Endothelial cell of umbilical vein (primary cell): ENCODE data around the gene GRID2.

ENCODE experiments used
- CTCF ChIP-seq, 2 donors: IDR thresholded peaks; 1 replicate in 1 of 2; 2 replicates in 1 of 2; pipeline ENCODE4 v1.5.1; 2011; ENCODE audit warnings: low read length in 2 of 2, mild to moderate bottlenecking in 2 of 2, moderate library complexity in 2 of 2, control low read depth in 1 of 2, inconsistent platforms in 1 of 2, low read depth in 1 of 2; ENCODE audit not compliant: insufficient read depth in 1 of 2; ENCODE audit errors: extremely low read depth in 1 of 2
- FOS ChIP-seq: IDR thresholded peaks from 2 replicates; pipeline ENCODE4 v1.6.1; 2011; ENCODE audit warnings: mild to moderate bottlenecking, low read length, moderate library complexity, borderline replicate concordance; ENCODE audit not compliant: insufficient read depth
- GATA2 ChIP-seq: IDR thresholded peaks from 2 replicates; pipeline ENCODE4 v1.7.0; 2011; ENCODE audit warnings: low read depth, mild to moderate bottlenecking, moderate library complexity, mixed read lengths, low read length; ENCODE audit not compliant: insufficient read length, insufficient read depth
- MAX ChIP-seq: IDR thresholded peaks from 2 replicates; pipeline ENCODE4 v1.6.1; 2011; ENCODE audit not compliant: insufficient read depth, insufficient read length
- MYC ChIP-seq: IDR thresholded peaks from one replicate; pipeline ENCODE4 v1.6.1; 2011; ENCODE audit warnings: mild to moderate bottlenecking, low read depth, low read length
- POLR2A ChIP-seq: IDR thresholded peaks from 2 replicates; pipeline ENCODE4 v1.6.1; 2012; ENCODE audit warnings: low read depth, mild to moderate bottlenecking, control low read depth, low read length

GRCh38 chr4:93319041-93319440, 1015.3 kb downstream of the GRID2 start:
- no peak for TF ChIP-seq CTCF (IDR thresholded peaks at IDR 0.05; ENCODE audit: extremely low read depth in 1 of 2, insufficient read depth in 1 of 2, low read depth in 1 of 2, low read length in 2 of 2)
- TF ChIP-seq FOS: no peak
- TF ChIP-seq POLR2A: no peak
- no peak for TF ChIP-seq MYC
- TF ChIP-seq MAX: no peak
- no peak for TF ChIP-seq GATA2
